Thyroid gland (tissue), 4 donors: ENCODE measurements around the gene TAF3. TPM values are rescaled to one million over a fixed set of nuclear protein-coding genes. Genes with fewer than 3 reads are reported as not detected.

ENCODE experiments used
- DNase-seq, 2 donors: peaks; one replicate each; pipeline ENCODE4 v3.0.0-alpha.2; 2019
- H3K27ac ChIP-seq, 3 donors: fragments of 200-600 bp; sonication (generic); 1 replicate in 2 of 3; 2 replicates in 1 of 3; pipeline ENCODE4 v1.5.1; 2016 to 2019; ENCODE audit warnings: mild to moderate bottlenecking in 1 of 3, moderate library complexity in 1 of 3
- H3K27me3 ChIP-seq: fragments of 200-600 bp; sonication (generic); one replicate; pipeline ENCODE4 v1.5.1; 2019
- H3K36me3 ChIP-seq, 2 donors: fragments of 200-600 bp; sonication (generic); one replicate each; pipeline ENCODE4 v1.5.1; 2016 to 2019
- H3K4me1 ChIP-seq, 2 donors: fragments of 200-600 bp; sonication (generic); one replicate each; pipeline ENCODE4 v1.5.1; 2017 to 2019
- H3K4me3 ChIP-seq, 3 donors: fragments of 200-600 bp; sonication (generic); replicated peaks in 1 of 3; 1 replicate in 2 of 3; 2 replicates in 1 of 3; pipeline ENCODE4 v1.5.1; 2016; ENCODE audit warnings: mild to moderate bottlenecking in 1 of 3
- H3K9me3 ChIP-seq: fragments of 200-600 bp; sonication (generic); one replicate; pipeline ENCODE4 v1.5.1; 2017
- POLR2A ChIP-seq, 2 donors: fragments of 450-650 bp; IDR thresholded peaks; one replicate each; pipeline ENCODE4 v1.6.1; 2017; ENCODE audit warnings: antibody characterized with exemption in 2 of 2, mild to moderate bottlenecking in 2 of 2, moderate library complexity in 1 of 2
- WGBS, 2 donors: methylation state at CpG; one replicate each; pipeline ENCODE4 v1.1.5; 2017; 5-methylcytosine and 5-hydroxymethylcytosine counted together
- intact Hi-C: fragments of 100-400 bp; cut with DNase I; formaldehyde crosslinking; loops from one replicate; pipeline ENCODE4 v1.15.1; 2023
- total RNA-seq, 4 donors: library from RNA; depleted of rRNA; stranded (reverse); fragments of >200 nt; gene quantifications; one replicate each; pipeline ENCODE4 v1.2.3, GENCODE V29; 2016
- TF ChIP-seq, protein P1 (sequence below), 6 experiments: fragments of 200-600 bp in 3 of 6; fragments of 450-650 bp in 3 of 6; sonication (generic) in 3 of 6; IDR thresholded peaks; one replicate each; pipeline ENCODE4 v1.5.1; 2016 to 2019; ENCODE audit warnings: antibody characterized with exemption in 6 of 6, mild to moderate bottlenecking in 2 of 6, inconsistent platforms in 1 of 6, moderate library complexity in 1 of 6

TAF3 gene
- total RNA-seq, 4 donors from 2014 or later = 6.7 to 11.0 (median 8.6) TPM

DNA sequence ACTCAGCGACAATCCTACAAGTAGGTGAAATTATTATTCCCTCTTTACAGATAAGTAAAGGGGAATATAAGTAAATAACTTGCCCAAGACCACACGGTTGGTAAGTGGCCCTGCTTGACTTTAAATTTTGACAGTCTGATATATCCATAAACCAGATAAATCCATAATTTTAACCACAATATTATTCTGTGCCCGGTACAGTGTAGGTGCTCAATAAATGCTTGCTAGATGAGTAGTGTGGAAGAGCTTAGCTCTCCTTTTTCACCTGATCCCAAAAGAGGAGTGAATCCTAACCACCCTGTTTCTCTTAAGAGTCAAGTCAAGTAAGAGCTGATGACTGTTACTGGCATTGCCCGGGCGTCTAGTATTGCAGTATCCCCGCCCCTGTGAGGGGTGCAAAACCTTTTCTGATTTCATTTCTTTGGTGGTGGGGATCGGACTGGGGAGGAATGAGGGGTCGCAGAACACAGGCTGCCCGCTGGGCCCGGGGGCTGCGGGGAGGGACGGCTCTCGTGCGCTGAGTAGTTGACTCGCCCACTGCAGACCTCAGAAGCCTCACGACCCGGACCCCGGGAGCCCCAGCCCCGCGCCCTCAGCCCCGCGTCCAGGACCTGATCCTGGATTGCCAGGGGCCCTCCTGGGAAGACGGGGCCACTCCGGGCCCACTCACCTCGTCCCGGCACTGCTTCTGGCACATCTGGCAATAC is 31.0 kb upstream of the TAF3 start:
- 2 to 4% methylated on average over 16 to 18 of the region's 26 CpGs for WGBS, 2 donors
- Histone ChIP-seq H3K4me1 (peaks cover 25 to 27% of the 10 kb centered on the region in 2 donors), H3K36me3 (no peaks in the 10 kb centered on the region), H3K27me3 (no peaks in the 10 kb centered on the region), H3K4me3 (peak overlapping the region; percentile 72 to 99 (median 86)), H3K27ac (peak overlapping the region in 2 of 3 donors; percentile 13 to 51), H3K9me3 (no peaks in the 10 kb centered on the region)
- intact Hi-C loops = no loop called here
- TF ChIP-seq, protein P1, sequence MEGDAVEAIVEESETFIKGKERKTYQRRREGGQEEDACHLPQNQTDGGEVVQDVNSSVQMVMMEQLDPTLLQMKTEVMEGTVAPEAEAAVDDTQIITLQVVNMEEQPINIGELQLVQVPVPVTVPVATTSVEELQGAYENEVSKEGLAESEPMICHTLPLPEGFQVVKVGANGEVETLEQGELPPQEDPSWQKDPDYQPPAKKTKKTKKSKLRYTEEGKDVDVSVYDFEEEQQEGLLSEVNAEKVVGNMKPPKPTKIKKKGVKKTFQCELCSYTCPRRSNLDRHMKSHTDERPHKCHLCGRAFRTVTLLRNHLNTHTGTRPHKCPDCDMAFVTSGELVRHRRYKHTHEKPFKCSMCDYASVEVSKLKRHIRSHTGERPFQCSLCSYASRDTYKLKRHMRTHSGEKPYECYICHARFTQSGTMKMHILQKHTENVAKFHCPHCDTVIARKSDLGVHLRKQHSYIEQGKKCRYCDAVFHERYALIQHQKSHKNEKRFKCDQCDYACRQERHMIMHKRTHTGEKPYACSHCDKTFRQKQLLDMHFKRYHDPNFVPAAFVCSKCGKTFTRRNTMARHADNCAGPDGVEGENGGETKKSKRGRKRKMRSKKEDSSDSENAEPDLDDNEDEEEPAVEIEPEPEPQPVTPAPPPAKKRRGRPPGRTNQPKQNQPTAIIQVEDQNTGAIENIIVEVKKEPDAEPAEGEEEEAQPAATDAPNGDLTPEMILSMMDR (IDR thresholded peaks at IDR 0.05) = no peak
- no peak for TF ChIP-seq POLR2A (IDR thresholded peaks at IDR 0.05)
- DNase-seq = no peak

DNA sequence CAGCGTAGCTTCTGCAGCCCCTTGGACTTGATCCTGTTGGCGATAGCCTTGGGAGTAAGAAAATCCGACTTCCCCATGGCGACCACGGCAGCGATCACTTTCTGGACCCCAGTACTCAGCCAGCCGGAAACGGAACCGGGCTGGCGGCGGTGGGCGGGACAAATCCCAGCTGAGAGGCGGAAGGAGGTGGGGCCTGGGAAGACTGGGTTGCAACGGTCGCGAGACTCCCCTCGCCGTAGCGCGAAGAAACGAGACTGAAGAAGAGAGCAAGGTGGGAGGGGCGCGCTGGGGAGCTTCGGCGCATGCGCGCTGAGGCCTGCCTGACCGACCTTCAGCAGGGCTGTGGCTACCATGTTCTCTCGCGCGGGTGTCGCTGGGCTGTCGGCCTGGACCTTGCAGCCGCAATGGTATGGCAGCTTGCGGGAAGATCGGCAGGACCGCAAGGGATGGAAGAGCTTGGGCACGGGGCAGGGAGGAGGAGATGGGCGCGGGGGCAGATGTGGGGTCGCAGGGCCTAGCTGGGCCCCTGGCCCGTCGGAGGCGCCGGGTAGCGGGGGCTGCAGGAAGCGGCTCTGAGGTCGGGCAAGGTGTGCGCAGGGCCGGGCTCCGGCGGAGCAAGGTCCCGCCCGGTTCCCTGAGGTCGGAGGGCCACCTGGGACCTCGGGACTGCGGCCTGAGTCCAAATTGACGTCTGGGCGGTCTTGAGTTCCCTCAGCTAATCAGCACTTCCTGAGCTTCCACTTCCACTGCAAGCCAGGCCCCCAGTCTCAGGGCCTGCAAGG is 30.3 kb upstream of the TAF3 start, which contains the start of the genes ATP5F1C and KIN:
ATP5F1C (plus strand) TSS at position 321 of the 782 bp plus-strand sequence; CDS start at position 352, 31 bp downstream.
KIN (minus strand) TSS at position 137 of the 782 bp plus-strand sequence; CDS start at position 77, 60 bp downstream.
- Histone ChIP-seq H3K27ac (peak within 1 kb of the TSS; percentile 71 to 86 (median 78)), H3K4me3 (peak within 1 kb of the TSS; percentile 77 to 99 (median 86)), H3K27me3 (no peaks in the 10 kb centered on the region), H3K4me1 (peaks cover 27 to 28% of the 10 kb centered on the region in 2 donors), H3K9me3 (no peaks in the 10 kb centered on the region), H3K36me3 (no peaks in the 10 kb centered on the region)
- peak; percentile 98 for DNase-seq
- intact Hi-C loops = no loop called here
- WGBS, 2 donors = 0% methylated on average over 30 to 48 of the region's 59 CpGs
- peak; percentile 82 to 95 for TF ChIP-seq POLR2A (IDR thresholded peaks at IDR 0.05)
- TF ChIP-seq, protein P1 (IDR thresholded peaks at IDR 0.05) = no peak

DNA sequence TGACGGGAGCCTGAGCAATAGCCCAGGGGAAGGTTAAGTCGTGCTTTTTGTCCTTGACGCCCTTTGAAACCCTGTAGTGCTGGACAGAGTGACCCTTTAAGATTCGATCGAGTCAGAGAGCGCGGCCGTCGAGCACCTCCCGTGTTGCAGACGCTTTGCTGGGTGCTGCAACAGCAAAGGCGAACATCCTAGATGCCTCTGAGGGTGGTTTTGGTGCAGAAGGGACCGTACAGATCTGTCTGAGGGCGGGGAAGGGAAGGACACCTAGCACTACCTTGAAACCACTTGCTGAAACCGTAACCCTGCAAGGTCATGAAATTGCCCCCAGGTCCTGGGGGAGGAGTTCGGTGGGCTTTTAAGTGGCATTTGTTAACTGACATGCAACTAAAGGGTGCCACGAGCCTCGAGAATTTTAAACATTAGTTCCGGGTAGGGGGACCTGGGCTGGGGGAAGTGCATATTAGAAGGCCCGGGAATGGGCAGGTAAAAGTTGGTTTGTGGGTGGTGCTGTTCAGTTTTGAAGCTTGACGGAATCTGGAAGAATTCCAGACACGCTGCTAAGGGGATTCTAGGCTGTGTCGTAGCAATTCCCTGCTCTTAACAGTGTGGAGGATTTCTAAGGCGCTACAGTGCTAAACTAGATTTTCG is 29.5 kb upstream of the TAF3 start:
- 2 to 4% methylated on average over 13 to 24 of the region's 25 CpGs for WGBS, 2 donors

DNA sequence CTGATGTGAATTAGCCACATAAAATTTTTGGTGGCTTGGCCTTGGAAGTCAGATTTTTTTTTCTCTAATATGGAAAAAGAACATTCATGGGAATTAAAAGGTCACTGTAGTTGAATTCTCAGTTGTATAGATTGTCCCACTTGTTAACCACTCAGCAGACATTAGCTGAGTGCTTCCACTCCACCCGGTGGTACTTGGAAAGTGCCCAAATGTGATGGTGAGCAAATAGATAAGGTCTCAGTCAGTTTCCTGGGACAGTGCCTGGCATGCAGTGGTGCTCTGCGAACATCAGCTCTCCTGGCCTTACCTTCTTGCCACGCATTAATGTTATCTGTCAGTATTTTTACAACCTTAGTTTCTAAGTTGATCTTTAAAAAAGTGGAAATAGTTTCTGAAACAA is 28.9 kb upstream of the TAF3 start:
- TF ChIP-seq POLR2A (IDR thresholded peaks at IDR 0.05) = no peak
- TF ChIP-seq, protein P1 (IDR thresholded peaks at IDR 0.05) = no peak
- H3K27me3 ChIP-seq = no peaks in the 10 kb centered on the region
- peaks cover 27 to 31% of the 10 kb centered on the region in 2 donors for H3K4me1 ChIP-seq
- DNase-seq = peak; percentile 31 to 51
- intact Hi-C loops = no loop called here
- H3K9me3 ChIP-seq = no peaks in the 10 kb centered on the region
- H3K27ac ChIP-seq = peak overlapping the region in 2 of 3 donors; percentile 78 to 86
- peak overlapping the region in 2 of 3 donors; percentile 86 to 99 for H3K4me3 ChIP-seq
- WGBS, 2 donors = 26 to 28% methylated on average over 3 of the region's 3 CpGs
- H3K36me3 ChIP-seq = no peaks in the 10 kb centered on the region

More for the DNA sequence above, 29.5 kb upstream of the TAF3 start:
- peak; percentile 53 to 63 for DNase-seq
- peaks cover 27 to 28% of the 10 kb centered on the region in 2 donors for H3K4me1 ChIP-seq
- H3K9me3 ChIP-seq = no peaks in the 10 kb centered on the region
- TF ChIP-seq, protein P1 (IDR thresholded peaks at IDR 0.05) = no peak
- TF ChIP-seq POLR2A (IDR thresholded peaks at IDR 0.05) = no peak
- no peaks in the 10 kb centered on the region for H3K27me3 ChIP-seq
- intact Hi-C loops = no loop called here
- peak overlapping the region; percentile 71 to 86 (median 78) for H3K27ac ChIP-seq
- H3K4me3 ChIP-seq = peak overlapping the region; percentile 77 to 99 (median 86)
- no peaks in the 10 kb centered on the region for H3K36me3 ChIP-seq
